Natural killer cell (primary cell): ENCODE measurements around the gene CDKAL1. TPM values are rescaled to one million over a fixed set of nuclear protein-coding genes. Genes with fewer than 3 reads are reported as not detected.

Experiments
- ATAC-seq, 3 donors: fragments of 150-1000 bp in 2 of 3; fragments of 200-7000 bp in 1 of 3; cut with Tn5 transposase; 1 replicate in 1 of 3; 2 replicates in 2 of 3; pipeline ENCODE4 v1.10.0; 2021; ENCODE audit warnings: mild to moderate bottlenecking in 2 of 3, moderate library complexity in 2 of 3
- DNase-seq, 2 donors: peaks; one replicate each; pipeline versions ENCODE4 v3.0.0 to v3.0.0-alpha.2; 2013 to 2021; ENCODE audit warnings: mixed read lengths in 1 of 2
- H3K27ac ChIP-seq: one replicate; pipeline ENCODE4 v1.5.1; 2013; ENCODE audit warnings: mild to moderate bottlenecking, low read length
- H3K27me3 ChIP-seq: one replicate; pipeline ENCODE4 v1.6.1; 2013; ENCODE audit warnings: low read length; ENCODE audit not compliant: control insufficient read depth, insufficient read depth
- H3K36me3 ChIP-seq: one replicate; pipeline ENCODE4 v1.6.1; 2013; ENCODE audit warnings: low read length; ENCODE audit not compliant: control insufficient read depth, insufficient read depth
- H3K4me1 ChIP-seq: one replicate; pipeline ENCODE4 v1.6.1; 2013; ENCODE audit warnings: low read length; ENCODE audit not compliant: control insufficient read depth, insufficient read depth
- H3K4me3 ChIP-seq: one replicate; pipeline ENCODE4 v1.5.1; 2013; ENCODE audit warnings: low read length
- H3K9me3 ChIP-seq: one replicate; pipeline ENCODE4 v1.6.1; 2013; ENCODE audit warnings: low read length; ENCODE audit not compliant: control insufficient read depth, insufficient read depth
- H3K27ac Mint-ChIP-seq, 2 donors: one replicate each; pipeline ENCODE4 v1.8.0; 2022; ENCODE audit warnings: mild to moderate bottlenecking in 2 of 2, mixed read lengths in 2 of 2, moderate library complexity in 1 of 2
- H3K27me3 Mint-ChIP-seq, 2 donors: one replicate each; pipeline ENCODE4 v1.8.0; 2022; ENCODE audit warnings: low read depth in 2 of 2, mixed read lengths in 2 of 2
- H3K36me3 Mint-ChIP-seq: one replicate; pipeline ENCODE4 v1.8.0; 2022; ENCODE audit warnings: mixed read lengths
- H3K4me1 Mint-ChIP-seq, 2 donors: one replicate each; pipeline ENCODE4 v1.8.0; 2022; ENCODE audit warnings: mixed read lengths in 2 of 2
- H3K4me3 Mint-ChIP-seq: one replicate; pipeline ENCODE4 v1.8.0; 2022; ENCODE audit warnings: mild to moderate bottlenecking, moderate library complexity, mixed read lengths
- H3K9me3 Mint-ChIP-seq, 2 donors: one replicate each; pipeline ENCODE4 v1.8.0; 2022; ENCODE audit warnings: mixed read lengths in 2 of 2
- CTCF ChIP-seq: fragments of 200-600 bp; IDR thresholded peaks from one replicate; pipeline ENCODE4 v1.8.0; 2022; ENCODE audit warnings: antibody characterized with exemption
- WGBS: methylation state at CpG from one replicate; pipeline ENCODE4 v1.1.7; 2013; ENCODE audit warnings: missing lambda C conversion rate; ENCODE audit not compliant: insufficient coverage; 5-methylcytosine and 5-hydroxymethylcytosine counted together
- intact Hi-C: fragments of 100-400 bp; cut with micrococcal nuclease; formaldehyde crosslinking; loops from one replicate; pipeline ENCODE4 v1.14.2; 2022
- total RNA-seq, 4 donors: library from RNA; stranded (reverse); fragments of 120-200 nt in 1 of 4; gene quantifications; one replicate each; pipeline versions ENCODE4 v1.2.3 to v1.2.4, GENCODE V29; 2013 to 2022

Gene CDKAL1
- total RNA-seq, 3 donors from 2014 or later (not counting 1 experiment from before 2014, with no cell fraction given): 26.0 to 32.8 (median 28.9) TPM

DNA sequence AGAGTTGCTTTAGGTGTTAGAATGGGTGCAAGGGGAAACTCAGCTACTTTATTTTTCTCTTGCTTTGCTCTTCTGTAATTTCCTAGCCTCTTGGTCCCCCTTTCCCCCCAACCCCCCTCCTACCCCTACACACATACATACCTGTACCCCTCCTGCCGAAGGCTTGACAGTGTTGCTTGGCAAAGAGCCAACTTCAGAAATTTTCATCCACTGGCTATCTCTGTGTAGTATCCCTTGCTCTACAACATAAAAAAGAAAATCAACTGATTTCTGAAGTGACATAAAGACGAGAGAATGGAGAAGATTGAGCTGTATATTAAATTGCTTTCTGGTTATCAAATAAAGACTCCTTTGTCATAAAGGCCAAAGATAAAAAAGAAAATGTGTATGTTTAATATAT, 561.2 kb downstream of the CDKAL1 start:
- intact Hi-C loops: no loop called here
- no peaks in the 10 kb centered on the region for H3K36me3 ChIP-seq
- H3K27me3 ChIP-seq: no peaks in the 10 kb centered on the region
- no CpG with 5 or more reads among the region's 2 CpGs for WGBS
- no peak for TF ChIP-seq CTCF
- H3K27ac Mint-ChIP-seq: no peak overlapping the region
- no peaks in the 10 kb centered on the region for H3K9me3 Mint-ChIP-seq
- H3K27ac ChIP-seq: no peak overlapping the region
- no peak for ATAC-seq
- peaks cover 12 to 21% of the 10 kb centered on the region in 2 donors for H3K4me1 Mint-ChIP-seq
- no peak overlapping the region for H3K4me3 Mint-ChIP-seq
- H3K9me3 ChIP-seq: no peaks in the 10 kb centered on the region
- H3K36me3 Mint-ChIP-seq: no peaks in the 10 kb centered on the region
- no peak overlapping the region for H3K4me3 ChIP-seq
- DNase-seq: no peak
- no peaks in the 10 kb centered on the region for H3K27me3 Mint-ChIP-seq
- H3K4me1 ChIP-seq: no peaks in the 10 kb centered on the region

DNA sequence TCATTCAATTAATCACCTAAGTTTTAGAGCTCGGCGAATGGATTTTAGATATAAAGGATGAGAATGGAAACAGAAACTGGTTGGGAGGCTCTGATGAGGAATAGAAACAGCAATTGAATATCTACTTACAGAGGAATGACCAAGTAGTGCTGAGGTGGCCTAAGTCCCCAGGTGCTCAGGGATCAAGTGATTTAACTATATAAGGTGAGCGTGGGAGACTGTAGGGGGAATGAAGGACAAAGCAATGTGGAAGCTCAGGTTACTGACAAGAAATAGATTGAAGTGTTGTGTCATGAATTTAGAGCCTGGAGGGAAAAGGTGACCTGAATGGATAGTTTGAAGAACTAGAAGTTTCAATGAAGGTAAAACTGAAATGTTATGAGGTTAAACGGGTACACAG, 563.9 kb downstream of the CDKAL1 start:
- TF ChIP-seq CTCF: no peak
- Mint-ChIP-seq H3K27ac (no peak overlapping the region), H3K4me1 (peaks cover 35 to 42% of the 10 kb centered on the region in 2 donors), H3K9me3 (no peaks in the 10 kb centered on the region), H3K4me3 (no peak overlapping the region), H3K36me3 (no peaks in the 10 kb centered on the region), H3K27me3 (no peaks in the 10 kb centered on the region)
- Histone ChIP-seq H3K4me1 (peaks cover 9% of the 10 kb centered on the region), H3K4me3 (no peak overlapping the region), H3K9me3 (no peaks in the 10 kb centered on the region), H3K27ac (no peak overlapping the region), H3K27me3 (no peaks in the 10 kb centered on the region), H3K36me3 (no peaks in the 10 kb centered on the region)
- ATAC-seq (no peak), DNase-seq (no peak)
- intact Hi-C loops: no loop called here
- 99% methylated on average over 4 of the region's 4 CpGs for WGBS

- H3K4me1 ChIP-seq: peaks cover 9% of the 10 kb centered on the region
- H3K36me3 ChIP-seq: no peaks in the 10 kb centered on the region
- H3K27ac Mint-ChIP-seq: no peak overlapping the region
- no peaks in the 10 kb centered on the region for H3K27me3 Mint-ChIP-seq
- ATAC-seq (no peak), DNase-seq (no peak)
- H3K27ac ChIP-seq: no peak overlapping the region
- no peak overlapping the region for H3K4me3 ChIP-seq
- no peaks in the 10 kb centered on the region for H3K9me3 ChIP-seq
- no peak overlapping the region for H3K4me3 Mint-ChIP-seq
- intact Hi-C loops: no loop called here
- H3K36me3 Mint-ChIP-seq: no peaks in the 10 kb centered on the region
- TF ChIP-seq CTCF: no peak
- peaks cover 35 to 42% of the 10 kb centered on the region in 2 donors for H3K4me1 Mint-ChIP-seq
- H3K9me3 Mint-ChIP-seq: no peaks in the 10 kb centered on the region
- H3K27me3 ChIP-seq: no peaks in the 10 kb centered on the region
- 100% methylated on average over 1 of the region's 1 CpG for WGBS
Observed at GRCh38 chr6:21098744-21099143, 564.5 kb downstream of the CDKAL1 start.
